ENCODE data around the gene NIPAL3. TPM values are rescaled to one million over a fixed set of nuclear protein-coding genes. Genes with fewer than 3 reads are reported as not detected.
"Not testable (repeated sequence)": the region's sequence is repeated elsewhere in the genome, so short reads cannot be mapped to it uniquely, and the experiment has no call there.

The NIPAL3 gene
- total and polyA plus RNA-seq, 9 donors: 4.4 to 22.3 (median 13.1) TPM

DNA sequence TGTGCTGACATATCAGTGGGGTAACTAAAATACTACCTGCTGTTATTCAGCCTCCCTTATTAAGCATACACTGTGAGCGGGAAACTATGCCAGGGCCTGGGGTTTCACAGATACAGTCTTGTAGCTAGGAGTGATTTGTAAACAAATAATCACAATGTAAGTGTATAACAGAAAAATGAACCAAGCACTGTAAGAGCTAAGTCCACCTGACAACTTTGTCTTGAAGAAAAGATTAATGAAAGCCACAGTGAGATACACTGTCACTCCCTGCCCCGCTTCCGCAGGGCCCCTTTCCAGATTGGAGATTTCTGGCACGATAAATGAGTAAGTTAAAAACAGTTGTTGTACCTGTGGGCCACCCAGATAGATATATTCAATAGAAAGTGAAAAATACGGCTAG lies 91.8 kb downstream of the NIPAL3 start:
- WGBS, 3 donors: 93 to 98% (median 96%) methylated on average over 5 of the region's 5 CpGs
- H3K4me1 ChIP-seq (ENCODE audit: insufficient read depth): no peaks in the 10 kb centered on the region
- H3K36me3 ChIP-seq: no peaks in the 10 kb centered on the region
- H3K27ac ChIP-seq: no peak overlapping the region
- no peak for TF ChIP-seq EP300 (IDR thresholded peaks at IDR 0.05)
- TF ChIP-seq POLR2A (IDR thresholded peaks at IDR 0.05): no peak
- TF ChIP-seq, protein P1, sequence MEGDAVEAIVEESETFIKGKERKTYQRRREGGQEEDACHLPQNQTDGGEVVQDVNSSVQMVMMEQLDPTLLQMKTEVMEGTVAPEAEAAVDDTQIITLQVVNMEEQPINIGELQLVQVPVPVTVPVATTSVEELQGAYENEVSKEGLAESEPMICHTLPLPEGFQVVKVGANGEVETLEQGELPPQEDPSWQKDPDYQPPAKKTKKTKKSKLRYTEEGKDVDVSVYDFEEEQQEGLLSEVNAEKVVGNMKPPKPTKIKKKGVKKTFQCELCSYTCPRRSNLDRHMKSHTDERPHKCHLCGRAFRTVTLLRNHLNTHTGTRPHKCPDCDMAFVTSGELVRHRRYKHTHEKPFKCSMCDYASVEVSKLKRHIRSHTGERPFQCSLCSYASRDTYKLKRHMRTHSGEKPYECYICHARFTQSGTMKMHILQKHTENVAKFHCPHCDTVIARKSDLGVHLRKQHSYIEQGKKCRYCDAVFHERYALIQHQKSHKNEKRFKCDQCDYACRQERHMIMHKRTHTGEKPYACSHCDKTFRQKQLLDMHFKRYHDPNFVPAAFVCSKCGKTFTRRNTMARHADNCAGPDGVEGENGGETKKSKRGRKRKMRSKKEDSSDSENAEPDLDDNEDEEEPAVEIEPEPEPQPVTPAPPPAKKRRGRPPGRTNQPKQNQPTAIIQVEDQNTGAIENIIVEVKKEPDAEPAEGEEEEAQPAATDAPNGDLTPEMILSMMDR (IDR thresholded peaks at IDR 0.05): no peak
- DNase-seq: no peak
- H3K9me3 ChIP-seq: no peaks in the 10 kb centered on the region
- intact Hi-C loops (cut with DNase I): no loop called here
- no peaks in the 10 kb centered on the region for H3K27me3 ChIP-seq
- no peak overlapping the region for H3K4me3 ChIP-seq

DNA sequence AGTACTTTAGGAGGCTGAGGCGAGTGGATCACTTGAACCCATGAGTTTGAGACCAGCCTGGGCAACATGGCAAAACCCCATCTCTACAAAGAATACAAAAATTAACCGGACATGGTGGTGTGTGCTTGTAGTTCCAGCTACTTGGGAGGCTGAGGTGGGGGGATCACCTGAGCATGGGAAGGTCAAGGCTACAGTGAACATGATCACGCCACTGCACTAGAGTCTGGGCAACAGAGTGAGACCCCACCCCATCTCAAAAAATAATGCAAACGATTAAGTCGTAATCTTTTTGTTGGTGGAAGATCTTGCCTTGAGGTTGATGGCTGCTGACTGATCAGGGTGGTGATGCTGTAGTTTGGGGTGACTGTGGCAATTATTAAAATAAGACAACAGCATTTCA lies 93.3 kb downstream of the NIPAL3 start:
- Histone ChIP-seq H3K9me3 (no peaks in the 10 kb centered on the region), H3K27me3 (no peaks in the 10 kb centered on the region), H3K27ac (no peak overlapping the region), H3K4me1 (ENCODE audit: insufficient read depth) (no peaks in the 10 kb centered on the region), H3K4me3 (no peak overlapping the region), H3K36me3 (no peaks in the 10 kb centered on the region)
- DNase-seq: no peak
- TF ChIP-seq EP300 (IDR thresholded peaks at IDR 0.05) (no peak), POLR2A (IDR thresholded peaks at IDR 0.05) (no peak)
- TF ChIP-seq, protein P1 (IDR thresholded peaks at IDR 0.05): no peak
- 92 to 97% (median 94%) methylated on average over 5 of the region's 5 CpGs for WGBS, 3 donors
- intact Hi-C loops (cut with DNase I): no loop called here

DNA sequence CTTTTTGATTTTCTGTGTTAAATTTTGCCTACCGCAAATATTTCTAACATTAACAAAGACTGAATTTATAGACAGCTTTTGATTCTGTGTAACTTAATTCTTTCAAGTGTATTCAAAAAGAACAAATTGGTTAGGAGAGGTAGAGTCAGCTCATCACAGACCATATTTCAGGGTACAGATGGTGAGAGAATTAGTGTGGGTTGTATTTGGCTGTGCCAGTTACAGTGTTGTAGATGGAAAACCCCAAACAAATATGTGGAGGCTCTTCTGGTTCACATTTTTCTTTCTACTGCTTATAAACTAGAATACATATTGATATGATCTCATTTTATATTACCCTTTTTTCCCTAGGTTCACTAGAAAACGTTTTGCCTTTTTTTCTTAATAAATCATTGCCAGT lies 98.1 kb downstream of the NIPAL3 start:
- no peaks in the 10 kb centered on the region for H3K4me1 ChIP-seq (ENCODE audit: insufficient read depth)
- no peak overlapping the region for H3K4me3 ChIP-seq
- H3K36me3 ChIP-seq: no peaks in the 10 kb centered on the region
- no peaks in the 10 kb centered on the region for H3K27me3 ChIP-seq
- WGBS, 3 donors: 55 to 61% (median 59%) methylated on average over 2 of the region's 2 CpGs
- no peak for DNase-seq
- no peak overlapping the region for H3K27ac ChIP-seq
- TF ChIP-seq POLR2A (IDR thresholded peaks at IDR 0.05) (no peak), EP300 (IDR thresholded peaks at IDR 0.05) (no peak)
- TF ChIP-seq, protein P1 (IDR thresholded peaks at IDR 0.05): no peak
- intact Hi-C loops (cut with DNase I): no loop called here
- H3K9me3 ChIP-seq: no peaks in the 10 kb centered on the region

DNA sequence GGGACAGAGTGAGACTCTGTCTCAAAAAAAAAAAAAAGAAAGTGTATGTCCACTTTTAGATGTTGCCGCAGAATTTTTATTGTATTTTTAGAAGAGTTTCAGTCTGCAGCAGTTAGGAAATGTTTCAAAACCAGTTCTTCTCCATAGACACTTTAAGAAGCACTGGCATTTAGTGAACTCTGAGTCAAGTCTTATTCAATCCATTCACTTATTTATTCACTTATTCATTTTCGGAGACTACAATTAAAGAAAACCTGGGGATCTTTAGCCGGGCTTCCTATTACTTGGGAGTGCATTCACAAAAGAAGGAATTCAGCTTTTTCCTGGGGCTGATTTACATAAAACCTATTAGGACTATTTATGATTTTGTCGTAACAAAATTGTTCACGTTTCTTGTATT lies 99.3 kb downstream of the NIPAL3 start:
- no peak for TF ChIP-seq POLR2A (IDR thresholded peaks at IDR 0.05)
- no peak for TF ChIP-seq EP300 (IDR thresholded peaks at IDR 0.05)
- TF ChIP-seq, protein P1 (IDR thresholded peaks at IDR 0.05): no peak
- no peaks in the 10 kb centered on the region for H3K36me3 ChIP-seq
- 89 to 93% (median 90%) methylated on average over 5 of the region's 5 CpGs for WGBS, 3 donors
- H3K27ac ChIP-seq: no peak overlapping the region
- no peaks in the 10 kb centered on the region for H3K27me3 ChIP-seq
- intact Hi-C loops (cut with DNase I): no loop called here
- no peaks in the 10 kb centered on the region for H3K9me3 ChIP-seq
- DNase-seq: no peak
- H3K4me1 ChIP-seq (ENCODE audit: insufficient read depth): no peaks in the 10 kb centered on the region
- no peak overlapping the region for H3K4me3 ChIP-seq

GRCh38 chr1:24515671-24516209 lies 100.1 kb downstream of the NIPAL3 start:
- DNase-seq; H3K27ac ChIP-seq; intact Hi-C loops (cut with DNase I); H3K4me1 ChIP-seq (ENCODE audit: insufficient read depth); H3K4me3 ChIP-seq; H3K9me3 ChIP-seq; H3K36me3 ChIP-seq; H3K27me3 ChIP-seq: not testable (repeated sequence)
- WGBS, 3 donors: 93 to 94% (median 94%) methylated on average over 14 of the region's 14 CpGs
